ENCODE results near the gene HDAC4. TPM values are rescaled to one million over a fixed set of nuclear protein-coding genes. Genes with fewer than 3 reads are reported as not detected.

Gene HDAC4
- total RNA-seq, 1 experiment from 2014 or later, result 21.8 TPM

GRCh38 chr2:239351687-239352086 lies 49.1 kb downstream of the HDAC4 start:
- H3K36me3 Mint-ChIP-seq (ENCODE audit: insufficient read depth, unreplicated experiment), result peaks cover 10% of the 10 kb centered on the region
- H3K4me3 Mint-ChIP-seq (ENCODE audit: unreplicated experiment), result no peak overlapping the region
- intact Hi-C loops (cut with micrococcal nuclease), result no loop called here
- no TSS peak for BruUV-seq (replicated peaks)
- no peak for TF ChIP-seq CTCF (IDR thresholded peaks at IDR 0.05; ENCODE audit: unreplicated experiment)
- H3K4me1 Mint-ChIP-seq (ENCODE audit: insufficient read depth, unreplicated experiment), result peaks cover 8% of the 10 kb centered on the region
- H3K9me3 Mint-ChIP-seq (ENCODE audit: unreplicated experiment), result peaks cover 8% of the 10 kb centered on the region
- no peak for DNase-seq (ENCODE audit: unreplicated experiment)
- POLR2A ChIA-PET, result no interaction called here
- no peak overlapping the region for H3K27ac Mint-ChIP-seq (ENCODE audit: low read depth, unreplicated experiment)
- no peaks in the 10 kb centered on the region for H3K27me3 Mint-ChIP-seq (ENCODE audit: insufficient read depth, unreplicated experiment)
- CTCF ChIA-PET, result no interaction called here

DNA sequence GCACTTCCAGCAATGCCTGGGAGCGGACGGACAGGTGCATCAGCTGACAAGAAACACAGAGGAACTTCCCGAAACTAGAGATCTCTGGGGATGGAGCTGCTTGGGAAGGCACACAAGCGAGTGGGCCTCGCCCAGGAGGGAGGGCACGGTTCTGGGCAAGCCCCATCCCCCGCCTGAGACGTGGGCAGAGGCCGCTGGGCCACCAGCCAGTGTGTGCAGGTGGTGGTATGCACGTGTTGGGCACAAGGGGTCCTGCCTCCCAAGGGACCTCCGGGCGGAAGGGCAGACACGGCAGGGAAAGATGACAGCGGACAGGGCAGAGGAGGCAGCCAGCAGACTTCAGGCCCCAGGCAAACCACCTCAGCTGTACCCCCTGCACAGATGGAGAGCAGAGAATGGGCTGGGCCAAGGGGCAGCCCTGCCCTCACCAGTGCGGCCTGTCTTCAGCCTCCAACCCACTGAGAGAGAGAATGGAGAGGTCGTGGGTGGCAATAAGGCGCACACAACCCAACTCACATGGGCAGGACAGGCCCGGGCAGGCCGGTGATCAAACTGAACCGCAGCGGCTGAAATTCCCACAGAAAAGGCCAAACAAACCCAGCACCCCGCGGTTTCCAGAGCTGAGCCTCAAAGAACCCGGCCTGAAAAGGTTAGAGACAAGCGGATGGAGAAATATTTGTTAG lies 51.2 kb downstream of the HDAC4 start:
- Mint-ChIP-seq H3K27me3 (ENCODE audit: insufficient read depth, unreplicated experiment) (no peaks in the 10 kb centered on the region), H3K4me1 (ENCODE audit: insufficient read depth, unreplicated experiment) (no peaks in the 10 kb centered on the region), H3K27ac (ENCODE audit: low read depth, unreplicated experiment) (peak overlapping the region; percentile 65), H3K9me3 (ENCODE audit: unreplicated experiment) (no peaks in the 10 kb centered on the region), H3K4me3 (ENCODE audit: unreplicated experiment) (no peak overlapping the region), H3K36me3 (ENCODE audit: insufficient read depth, unreplicated experiment) (peaks cover 11% of the 10 kb centered on the region)
- BruUV-seq (replicated peaks), result no TSS peak
- ChIA-PET CTCF (no interaction called here), POLR2A (interaction anchor here (1.3 kb wide), 2 partner anchors 52 to 75 kb away, joined by 3 to 4 read pairs; partner anchors contain the start of gene HDAC4)
- DNase-seq (ENCODE audit: unreplicated experiment), result peak; percentile 68
- no peak for TF ChIP-seq CTCF (IDR thresholded peaks at IDR 0.05; ENCODE audit: unreplicated experiment)
- intact Hi-C loops (cut with micrococcal nuclease), result no loop called here

DNA sequence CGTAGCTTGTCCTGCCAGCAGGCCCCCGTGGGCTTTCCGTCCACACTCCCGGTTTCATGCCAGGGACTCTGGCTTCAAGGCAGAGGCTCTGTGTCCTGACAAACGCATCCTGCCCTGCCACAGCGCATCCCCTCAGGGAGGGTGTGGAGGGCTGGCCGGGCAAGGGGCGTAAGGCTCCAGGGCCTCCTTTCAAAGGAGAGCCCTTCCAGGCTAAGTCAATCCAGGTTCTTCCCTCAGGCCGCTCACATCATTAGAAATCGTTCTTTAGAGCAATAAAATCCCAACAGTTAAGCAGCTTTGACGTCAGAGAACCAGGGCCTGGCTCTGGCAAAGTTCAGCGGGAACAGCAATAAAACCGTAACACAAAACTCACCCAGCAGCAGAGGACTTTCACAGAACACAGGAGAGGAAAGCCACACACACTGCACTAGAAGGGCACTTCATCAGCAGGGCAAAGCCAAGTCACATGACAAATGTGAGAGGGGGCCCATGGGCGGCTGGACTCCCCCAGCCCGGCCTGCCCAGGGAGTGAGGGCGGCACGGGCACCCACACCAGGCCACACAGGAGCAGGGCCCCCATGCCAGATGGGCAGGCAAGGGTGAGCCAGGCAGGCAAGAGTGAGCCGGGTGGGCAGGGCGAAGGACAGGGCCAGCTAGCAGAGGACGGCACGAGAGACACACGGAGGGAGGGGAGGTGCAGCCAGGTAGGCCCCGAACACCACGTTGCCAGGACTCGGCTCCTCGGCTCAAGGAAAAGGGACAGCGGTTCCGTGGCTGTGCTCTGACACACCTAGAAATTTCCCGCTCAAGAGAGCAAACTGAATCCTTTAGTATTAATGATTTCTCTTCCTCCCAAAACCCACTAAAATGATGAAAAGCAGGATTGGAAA lies 52.0 kb downstream of the HDAC4 start:
- Mint-ChIP-seq H3K36me3 (ENCODE audit: insufficient read depth, unreplicated experiment) (peaks cover 18% of the 10 kb centered on the region), H3K4me1 (ENCODE audit: insufficient read depth, unreplicated experiment) (no peaks in the 10 kb centered on the region), H3K27me3 (ENCODE audit: insufficient read depth, unreplicated experiment) (no peaks in the 10 kb centered on the region), H3K4me3 (ENCODE audit: unreplicated experiment) (no peak overlapping the region), H3K9me3 (ENCODE audit: unreplicated experiment) (no peaks in the 10 kb centered on the region), H3K27ac (ENCODE audit: low read depth, unreplicated experiment) (peak overlapping the region; percentile 65)
- POLR2A ChIA-PET, result no interaction called here
- DNase-seq (ENCODE audit: unreplicated experiment), result no peak
- no TSS peak for BruUV-seq (replicated peaks)
- CTCF ChIA-PET, result no interaction called here
- no peak for TF ChIP-seq CTCF (IDR thresholded peaks at IDR 0.05; ENCODE audit: unreplicated experiment)
- intact Hi-C loops (cut with micrococcal nuclease), result no loop called here

DNA sequence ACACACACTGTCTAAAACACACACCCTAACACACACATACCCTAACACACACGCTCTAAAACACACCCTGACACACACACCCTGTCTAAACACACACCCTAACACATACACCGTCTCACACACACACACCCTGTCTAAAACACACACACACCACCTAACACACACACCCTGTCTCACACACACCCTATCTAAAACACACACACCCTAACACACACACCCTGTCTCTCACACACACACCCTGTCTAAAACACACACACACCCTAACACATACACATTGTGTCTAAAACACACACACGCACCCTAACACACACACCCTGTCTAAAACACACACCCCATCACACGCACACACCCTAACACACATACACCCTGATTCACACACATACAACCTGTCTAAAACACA lies 54.1 kb downstream of the HDAC4 start:
- ChIA-PET CTCF (no interaction called here), POLR2A (no interaction called here)
- peaks cover 8% of the 10 kb centered on the region for H3K36me3 Mint-ChIP-seq (ENCODE audit: insufficient read depth, unreplicated experiment)
- no peak overlapping the region for H3K27ac Mint-ChIP-seq (ENCODE audit: low read depth, unreplicated experiment)
- BruUV-seq (replicated peaks), result no TSS peak
- no peak overlapping the region for H3K4me3 Mint-ChIP-seq (ENCODE audit: unreplicated experiment)
- H3K27me3 Mint-ChIP-seq (ENCODE audit: insufficient read depth, unreplicated experiment), result no peaks in the 10 kb centered on the region
- no peaks in the 10 kb centered on the region for H3K4me1 Mint-ChIP-seq (ENCODE audit: insufficient read depth, unreplicated experiment)
- no peak for DNase-seq (ENCODE audit: unreplicated experiment)
- intact Hi-C loops (cut with micrococcal nuclease), result no loop called here
- no peak for TF ChIP-seq CTCF (IDR thresholded peaks at IDR 0.05; ENCODE audit: unreplicated experiment)
- H3K9me3 Mint-ChIP-seq (ENCODE audit: unreplicated experiment), result no peaks in the 10 kb centered on the region
